IMR-90 (cell line): ENCODE results near the gene LEKR1. TPM values are rescaled to one million over a fixed set of nuclear protein-coding genes. Genes with fewer than 3 reads are reported as not detected.

Experiments
- ATAC-seq: fragments of 200-7000 bp; cut with Tn5 transposase; 2 replicates; pipeline ENCODE4 v1.9.1; 2020; ENCODE audit warnings: low read depth, mild to moderate bottlenecking, moderate library complexity
- BruUV-seq: library from RNA; stranded (reverse); fragments of 400-500 nt; replicated peaks from 2 replicates; lab custom pipeline; 2021; lab: Mats Ljungman, UMichigan
- CTCF ChIA-PET: fragments of 300-600 bp; formaldehyde crosslinking; extraction: SDS; loops from one replicate; lab custom pipeline; 2021; ENCODE audit warnings: antibody characterized with exemption; lab: Yijun Ruan, JAX
- POLR2A ChIA-PET: fragments of 300-600 bp; sonication (Branson Sonifier 250); formaldehyde crosslinking; loops from one replicate; lab custom pipeline; 2022; ENCODE audit warnings: antibody characterized with exemption; ENCODE audit not compliant: unreplicated experiment; lab: Charles Lee
- DNase-seq: peaks from one replicate; pipeline ENCODE4 v3.0.0; 2013
- H2AFZ ChIP-seq: replicated peaks from 2 replicates; pipeline ENCODE3; 2013; ENCODE audit warnings: low read length, mild to moderate bottlenecking; ENCODE audit not compliant: poor library complexity
- H2AK5ac ChIP-seq: 2 replicates; pipeline ENCODE4 v1.6.1; 2013; ENCODE audit warnings: low read depth, low read length, inconsistent platforms
- H2AK9ac ChIP-seq: replicated peaks from 2 replicates; pipeline ENCODE3; 2013; ENCODE audit warnings: mild to moderate bottlenecking, low read depth, low read length, moderate library complexity; ENCODE audit not compliant: poor library complexity
- H2BK120ac ChIP-seq: 2 replicates; pipeline ENCODE4 v1.6.1; 2013; ENCODE audit warnings: low read depth, low read length, inconsistent platforms
- H2BK15ac ChIP-seq: 3 replicates; pipeline ENCODE4 v1.6.1; 2013; ENCODE audit warnings: low read depth, low read length, inconsistent platforms
- H2BK20ac ChIP-seq: 2 replicates; pipeline ENCODE4 v1.6.1; 2013; ENCODE audit warnings: low read depth, mild to moderate bottlenecking, inconsistent platforms, low read length, moderate library complexity
- H2BK5ac ChIP-seq: 2 replicates; pipeline ENCODE4 v1.6.1; 2013; ENCODE audit warnings: mild to moderate bottlenecking, low read depth, low read length, inconsistent platforms; ENCODE audit not compliant: poor library complexity, severe bottlenecking
- H3K14ac ChIP-seq: replicated peaks from 2 replicates; pipeline ENCODE4 v1.6.1; 2013; ENCODE audit warnings: low read depth, low read length, inconsistent platforms
- H3K18ac ChIP-seq: 2 replicates; pipeline ENCODE4 v1.6.1; 2013; ENCODE audit warnings: low read depth, low read length, control low read depth
- H3K23ac ChIP-seq: 2 replicates; pipeline ENCODE4 v1.6.1; 2013; ENCODE audit warnings: low read depth, low read length, inconsistent platforms
- H3K27ac ChIP-seq: 2 replicates; pipeline ENCODE4 v1.5.1; 2013; ENCODE audit warnings: mild to moderate bottlenecking, control low read depth, low read length; ENCODE audit not compliant: insufficient read depth
- H3K27me3 ChIP-seq: 2 replicates; pipeline ENCODE4 v1.6.1; 2013; ENCODE audit warnings: low read length; ENCODE audit not compliant: control insufficient read depth, insufficient read depth
- H3K36me3 ChIP-seq: 2 replicates; pipeline ENCODE4 v1.6.1; 2013; ENCODE audit warnings: low read length, mixed read lengths; ENCODE audit not compliant: control insufficient read depth, insufficient read depth
- H3K4ac ChIP-seq: 2 replicates; pipeline ENCODE4 v1.6.1; 2013; ENCODE audit warnings: low read depth, low read length, inconsistent platforms
- H3K4me1 ChIP-seq: 2 replicates; pipeline ENCODE4 v1.6.1; 2013; ENCODE audit warnings: low read length, mixed read lengths; ENCODE audit not compliant: control insufficient read depth, insufficient read depth
- H3K4me2 ChIP-seq: 2 replicates; pipeline ENCODE4 v1.6.1; 2013; ENCODE audit warnings: low read depth, mild to moderate bottlenecking, control low read depth, low read length, moderate library complexity
- H3K4me3 ChIP-seq: 2 replicates; pipeline ENCODE4 v1.5.1; 2013; ENCODE audit warnings: low read depth, mild to moderate bottlenecking, control low read depth, low read length, moderate library complexity; ENCODE audit not compliant: insufficient read depth
- H3K56ac ChIP-seq: 2 replicates; pipeline ENCODE4 v1.6.1; 2013; ENCODE audit warnings: low read length, inconsistent platforms; ENCODE audit not compliant: insufficient read depth; ENCODE audit errors: extremely low read depth
- H3K79me1 ChIP-seq, 2 experiments: 2 replicates each; pipeline ENCODE4 v1.6.1; 2013; ENCODE audit warnings: low read length in 2 of 2, inconsistent platforms in 1 of 2, low read depth in 1 of 2
- H3K9ac ChIP-seq: 2 replicates; pipeline ENCODE4 v1.6.1; 2013; ENCODE audit warnings: low read depth, low read length, control low read depth
- H3K9me1 ChIP-seq: 2 replicates; pipeline ENCODE4 v1.6.1; 2013; ENCODE audit warnings: low read length, inconsistent platforms; ENCODE audit not compliant: insufficient read depth
- H3K9me3 ChIP-seq: 2 replicates; pipeline ENCODE4 v1.6.1; 2013; ENCODE audit warnings: low read length; ENCODE audit not compliant: control insufficient read depth, insufficient read depth
- H4K20me1 ChIP-seq: 2 replicates; pipeline ENCODE4 v1.6.1; 2013; ENCODE audit warnings: low read length, inconsistent platforms; ENCODE audit not compliant: insufficient read depth
- H4K5ac ChIP-seq: 2 replicates; pipeline ENCODE4 v1.6.1; 2013; ENCODE audit warnings: mild to moderate bottlenecking, low read depth, low read length, control low read depth
- H4K8ac ChIP-seq, 2 experiments: 2 replicates each; pipeline ENCODE4 v1.6.1; 2013; ENCODE audit warnings: low read depth in 2 of 2, low read length in 2 of 2, control low read depth in 1 of 2, inconsistent platforms in 1 of 2
- H4K91ac ChIP-seq: 2 replicates; pipeline ENCODE4 v1.6.1; 2013; ENCODE audit warnings: low read depth, low read length, inconsistent platforms; ENCODE audit not compliant: insufficient read depth
- BHLHE40 ChIP-seq: fragments of 150-350 bp; IDR thresholded peaks from 2 replicates; pipeline ENCODE4 v1.6.1; 2016; ENCODE audit warnings: mild to moderate bottlenecking, low read depth, low read length
- CEBPB ChIP-seq: IDR thresholded peaks from 2 replicates; pipeline ENCODE4 v1.6.1; 2012; ENCODE audit warnings: low read depth, low read length, improper control_type of control experiment
- CHD1 ChIP-seq: IDR thresholded peaks from 2 replicates; pipeline ENCODE4 v1.6.1; 2012; ENCODE audit warnings: low read depth, low read length, improper control_type of control experiment
- FOS ChIP-seq: fragments of 150-350 bp; IDR thresholded peaks from 2 replicates; pipeline ENCODE4 v1.6.1; 2016; ENCODE audit warnings: low read depth, low read length
- MAFK ChIP-seq: IDR thresholded peaks from 2 replicates; pipeline ENCODE4 v1.6.1; 2012; ENCODE audit warnings: low read depth, low read length, improper control_type of control experiment
- MAZ ChIP-seq: IDR thresholded peaks from 2 replicates; pipeline ENCODE4 v1.6.1; 2012; ENCODE audit warnings: low read depth, mild to moderate bottlenecking, low read length, improper control_type of control experiment, moderate library complexity, borderline replicate concordance
- MXI1 ChIP-seq: IDR thresholded peaks from 2 replicates; pipeline ENCODE4 v1.6.1; 2012; ENCODE audit warnings: low read depth, mild to moderate bottlenecking, low read length, moderate library complexity, borderline replicate concordance
- NFE2L2 ChIP-seq: fragments of 150-350 bp; IDR thresholded peaks from 2 replicates; pipeline ENCODE4 v1.6.1; 2016; ENCODE audit warnings: low read depth, mild to moderate bottlenecking, low read length
- POLR2A ChIP-seq: IDR thresholded peaks from 2 replicates; pipeline ENCODE4 v1.6.1; 2012; ENCODE audit warnings: mild to moderate bottlenecking, low read depth, low read length
- RAD21 ChIP-seq: IDR thresholded peaks from 2 replicates; pipeline ENCODE4 v1.6.1; 2012; ENCODE audit warnings: low read length, improper control_type of control experiment
- RCOR1 ChIP-seq: IDR thresholded peaks from 2 replicates; pipeline ENCODE4 v1.6.1; 2012; ENCODE audit warnings: mild to moderate bottlenecking, low read length, improper control_type of control experiment; ENCODE audit not compliant: insufficient replicate concordance
- RFX5 ChIP-seq: IDR thresholded peaks from 2 replicates; pipeline ENCODE4 v1.8.0; 2012; ENCODE audit warnings: low read depth, mild to moderate bottlenecking, low read length, moderate library complexity
- SMC3 ChIP-seq: fragments of 150-350 bp; IDR thresholded peaks from 2 replicates; pipeline ENCODE4 v1.6.1; 2016; ENCODE audit warnings: low read depth, mild to moderate bottlenecking, antibody characterized with exemption, low read length, moderate library complexity
- WGBS, 2 experiments: methylation state at CpG; one replicate each; pipeline versions ENCODE4 v1.1.5 to v1.1.7; 2013; ENCODE audit warnings: missing lambda C conversion rate in 2 of 2; ENCODE audit not compliant: insufficient read length in 1 of 2; ENCODE audit errors: extremely low coverage in 2 of 2; 5-methylcytosine and 5-hydroxymethylcytosine counted together
- dilution Hi-C: fragments of 300-500 bp; cut with HindIII; formaldehyde crosslinking; loops from one replicate; pipeline ENCODE4 v1.14.3; 2018; ENCODE audit warnings: low sequenced_read_pairs; ENCODE audit not compliant: unreplicated experiment
- in situ Hi-C: fragments of 300-500 bp; cut with MboI; formaldehyde crosslinking; loops from 3 replicates; pipeline ENCODE4 v1.14.3; 2019; ENCODE audit warnings: low sequenced_read_pairs, inconsistent platforms, mixed read lengths
- intact Hi-C: fragments of 100-400 bp; cut with micrococcal nuclease; formaldehyde crosslinking; loops from 2 replicates; pipeline ENCODE4 v1.10.0; 2022
- polyA plus RNA-seq, 3 experiments: library from polyadenylated mRNA; depleted of rRNA; stranded (reverse); fragments of >200 nt; gene quantifications; 2 replicates each; pipeline ENCODE4 v1.2.3, GENCODE V29; 2012; ENCODE audit warnings: low replicate concordance in 1 of 3
- total RNA-seq: library from RNA; depleted of rRNA; stranded (reverse); fragments of >200 nt; gene quantifications from 2 replicates; pipeline ENCODE4 v1.2.3, GENCODE V29; 2012
- TF ChIP-seq, protein P1 (sequence below): fragments of 150-350 bp; IDR thresholded peaks from 2 replicates; pipeline ENCODE4 v1.6.1; 2017; ENCODE audit warnings: mild to moderate bottlenecking, antibody characterized with exemption, low read length, low read depth
- TF ChIP-seq, protein P2 (sequence below): fragments of 150-350 bp; IDR thresholded peaks from 2 replicates; pipeline ENCODE4 v1.6.1; 2016; ENCODE audit warnings: low read depth, mild to moderate bottlenecking, low read length, moderate library complexity, borderline replicate concordance
- TF ChIP-seq, protein P3 (sequence below): conservative IDR thresholded peaks from 2 replicates; pipeline ENCODE4 v1.5.1; 2012; ENCODE audit warnings: mild to moderate bottlenecking, low read depth, low read length, improper control_type of control experiment

LEKR1 gene
- total and polyA plus RNA-seq, 2 of the 4 experiments (the other 2 are of a cell fraction) = 0.19 to 0.36 TPM

DNA sequence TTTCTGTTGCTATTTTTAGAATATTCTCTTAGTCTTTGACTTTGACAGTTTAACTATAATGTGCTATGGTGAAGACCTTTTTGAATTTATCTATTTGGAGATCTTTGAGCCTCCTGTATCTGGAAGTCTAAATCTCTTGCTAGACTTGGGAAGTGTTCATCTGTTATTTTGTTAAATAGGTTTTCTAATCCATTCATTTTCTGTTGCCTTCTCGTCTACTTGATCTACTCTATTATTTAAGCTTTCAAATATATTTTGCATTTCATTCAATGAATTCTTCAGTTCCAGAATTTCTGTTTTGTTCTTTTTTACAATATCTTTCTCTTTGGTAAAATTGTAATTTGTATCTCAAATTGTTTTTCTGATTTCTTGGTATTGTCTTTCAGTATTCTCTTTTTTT is 47.8 kb downstream of the LEKR1 start:
- no peak for TF ChIP-seq NFE2L2
- TF ChIP-seq POLR2A = no peak
- TF ChIP-seq BHLHE40 = no peak
- no peak for TF ChIP-seq CEBPB
- TF ChIP-seq CHD1 = no peak
- TF ChIP-seq, protein P1, sequence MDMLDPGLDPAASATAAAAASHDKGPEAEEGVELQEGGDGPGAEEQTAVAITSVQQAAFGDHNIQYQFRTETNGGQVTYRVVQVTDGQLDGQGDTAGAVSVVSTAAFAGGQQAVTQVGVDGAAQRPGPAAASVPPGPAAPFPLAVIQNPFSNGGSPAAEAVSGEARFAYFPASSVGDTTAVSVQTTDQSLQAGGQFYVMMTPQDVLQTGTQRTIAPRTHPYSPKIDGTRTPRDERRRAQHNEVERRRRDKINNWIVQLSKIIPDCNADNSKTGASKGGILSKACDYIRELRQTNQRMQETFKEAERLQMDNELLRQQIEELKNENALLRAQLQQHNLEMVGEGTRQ = no peak
- no peak for TF ChIP-seq SMC3
- TF ChIP-seq MXI1 = no peak
- no peak for TF ChIP-seq RCOR1
- TF ChIP-seq, protein P2, sequence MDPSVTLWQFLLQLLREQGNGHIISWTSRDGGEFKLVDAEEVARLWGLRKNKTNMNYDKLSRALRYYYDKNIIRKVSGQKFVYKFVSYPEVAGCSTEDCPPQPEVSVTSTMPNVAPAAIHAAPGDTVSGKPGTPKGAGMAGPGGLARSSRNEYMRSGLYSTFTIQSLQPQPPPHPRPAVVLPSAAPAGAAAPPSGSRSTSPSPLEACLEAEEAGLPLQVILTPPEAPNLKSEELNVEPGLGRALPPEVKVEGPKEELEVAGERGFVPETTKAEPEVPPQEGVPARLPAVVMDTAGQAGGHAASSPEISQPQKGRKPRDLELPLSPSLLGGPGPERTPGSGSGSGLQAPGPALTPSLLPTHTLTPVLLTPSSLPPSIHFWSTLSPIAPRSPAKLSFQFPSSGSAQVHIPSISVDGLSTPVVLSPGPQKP = no peak
- TF ChIP-seq RAD21 = no peak
- TF ChIP-seq RFX5 = no peak
- no peak for TF ChIP-seq MAFK
- TF ChIP-seq, protein P3, sequence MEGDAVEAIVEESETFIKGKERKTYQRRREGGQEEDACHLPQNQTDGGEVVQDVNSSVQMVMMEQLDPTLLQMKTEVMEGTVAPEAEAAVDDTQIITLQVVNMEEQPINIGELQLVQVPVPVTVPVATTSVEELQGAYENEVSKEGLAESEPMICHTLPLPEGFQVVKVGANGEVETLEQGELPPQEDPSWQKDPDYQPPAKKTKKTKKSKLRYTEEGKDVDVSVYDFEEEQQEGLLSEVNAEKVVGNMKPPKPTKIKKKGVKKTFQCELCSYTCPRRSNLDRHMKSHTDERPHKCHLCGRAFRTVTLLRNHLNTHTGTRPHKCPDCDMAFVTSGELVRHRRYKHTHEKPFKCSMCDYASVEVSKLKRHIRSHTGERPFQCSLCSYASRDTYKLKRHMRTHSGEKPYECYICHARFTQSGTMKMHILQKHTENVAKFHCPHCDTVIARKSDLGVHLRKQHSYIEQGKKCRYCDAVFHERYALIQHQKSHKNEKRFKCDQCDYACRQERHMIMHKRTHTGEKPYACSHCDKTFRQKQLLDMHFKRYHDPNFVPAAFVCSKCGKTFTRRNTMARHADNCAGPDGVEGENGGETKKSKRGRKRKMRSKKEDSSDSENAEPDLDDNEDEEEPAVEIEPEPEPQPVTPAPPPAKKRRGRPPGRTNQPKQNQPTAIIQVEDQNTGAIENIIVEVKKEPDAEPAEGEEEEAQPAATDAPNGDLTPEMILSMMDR = no peak
- no peak for TF ChIP-seq MAZ
- no peak for TF ChIP-seq FOS
- intact Hi-C loops = no loop called here
- BruUV-seq = no TSS peak
- H2BK15ac ChIP-seq = no peak overlapping the region
- H3K56ac ChIP-seq = no peak overlapping the region
- ATAC-seq (no peak), DNase-seq (no peak)
- no peak overlapping the region for H3K4me3 ChIP-seq
- H4K5ac ChIP-seq = no peak overlapping the region
- H3K27ac ChIP-seq = no peak overlapping the region
- no peak overlapping the region for H2AK5ac ChIP-seq
- H2BK120ac ChIP-seq = no peak overlapping the region
- H2BK20ac ChIP-seq = no peak overlapping the region
- dilution Hi-C loops = no loop called here
- H3K9me1 ChIP-seq = no peaks in the 10 kb centered on the region
- no peak overlapping the region for H3K9ac ChIP-seq
- H3K14ac ChIP-seq = no peak overlapping the region
- no peak overlapping the region for H3K23ac ChIP-seq
- no peak overlapping the region for H2AFZ ChIP-seq
- ChIA-PET POLR2A (interaction anchor here (0.7 kb wide), 1 partner anchor 188 kb away, joined by 4 read pairs; no protein-coding TSS in a partner anchor), CTCF (interaction anchor here (0.7 kb wide), 1 partner anchor 200 kb away, joined by 3 read pairs; no protein-coding TSS in a partner anchor)
- H3K18ac ChIP-seq = no peak overlapping the region
- no peak overlapping the region for H3K4me2 ChIP-seq
- no peaks in the 10 kb centered on the region for H3K9me3 ChIP-seq
- H3K79me1 ChIP-seq = no peaks in the 10 kb centered on the region
- H4K91ac ChIP-seq = no peak overlapping the region
- WGBS, 2 experiments = no CpG with 5 or more reads among the region's 1 CpG
- H3K27me3 ChIP-seq = no peaks in the 10 kb centered on the region
- H3K36me3 ChIP-seq = no peaks in the 10 kb centered on the region
- H4K20me1 ChIP-seq = no peaks in the 10 kb centered on the region
- in situ Hi-C loops = no loop called here
- H3K4ac ChIP-seq = no peak overlapping the region
- H2BK5ac ChIP-seq = no peak overlapping the region
- H2AK9ac ChIP-seq = no peak overlapping the region
- H3K4me1 ChIP-seq = no peaks in the 10 kb centered on the region
- H4K8ac ChIP-seq = no peak overlapping the region
